Suprapubic skin (tissue), 4 donors: ENCODE results near the gene FCRL4. TPM values are rescaled to one million over a fixed set of nuclear protein-coding genes. Genes with fewer than 3 reads are reported as not detected.

ENCODE experiments used
- DNase-seq, 2 donors: peaks; one replicate each; pipeline ENCODE4 v3.0.0-alpha.2; 2019; ENCODE audit warnings: low spot score in 2 of 2
- H3K27ac ChIP-seq: fragments of 200-600 bp; sonication (generic); one replicate; pipeline ENCODE4 v1.5.1; 2019
- H3K27me3 ChIP-seq: fragments of 200-600 bp; sonication (generic); one replicate; pipeline ENCODE4 v1.5.1; 2019
- H3K36me3 ChIP-seq: fragments of 200-600 bp; sonication (generic); one replicate; pipeline ENCODE4 v1.5.1; 2019
- H3K4me1 ChIP-seq: fragments of 200-600 bp; sonication (generic); one replicate; pipeline ENCODE4 v1.5.1; 2019
- H3K4me3 ChIP-seq: fragments of 200-600 bp; sonication (generic); one replicate; pipeline ENCODE4 v1.5.1; 2019; ENCODE audit warnings: mild to moderate bottlenecking
- H3K9me3 ChIP-seq: fragments of 200-600 bp; sonication (generic); one replicate; pipeline ENCODE4 v1.5.1; 2019
- EP300 ChIP-seq: sonication (generic); formaldehyde crosslinking; IDR thresholded peaks from one replicate; pipeline ENCODE4 v1.6.1; 2017; ENCODE audit warnings: antibody characterized with exemption
- POLR2A ChIP-seq, 2 donors: fragments of 450-650 bp; IDR thresholded peaks; one replicate each; pipeline ENCODE4 v1.6.1; 2017; ENCODE audit warnings: antibody characterized with exemption in 2 of 2, mild to moderate bottlenecking in 2 of 2, moderate library complexity in 2 of 2
- POLR2AphosphoS5 ChIP-seq, 3 donors: sonication (generic); formaldehyde crosslinking; IDR thresholded peaks; one replicate each; pipeline ENCODE4 v1.6.1; 2017; ENCODE audit warnings: antibody characterized with exemption in 3 of 3
- WGBS: methylation state at CpG from one replicate; pipeline ENCODE4 v1.1.5; 2018; 5-methylcytosine and 5-hydroxymethylcytosine counted together
- total RNA-seq, 4 donors: library from RNA; depleted of rRNA; stranded (reverse); fragments of >200 nt; gene quantifications; one replicate each; pipeline ENCODE4 v1.1.0, GENCODE V29; 2016
- TF ChIP-seq, protein P1 (sequence below), 2 donors: fragments of 200-600 bp in 1 of 2; fragments of 450-650 bp in 1 of 2; sonication (generic) in 1 of 2; IDR thresholded peaks; one replicate each; pipeline ENCODE4 v1.5.1; 2016 to 2019; ENCODE audit warnings: antibody characterized with exemption in 2 of 2, mild to moderate bottlenecking in 1 of 2, moderate library complexity in 1 of 2

FCRL4 gene
- total RNA-seq, result not detected

DNA sequence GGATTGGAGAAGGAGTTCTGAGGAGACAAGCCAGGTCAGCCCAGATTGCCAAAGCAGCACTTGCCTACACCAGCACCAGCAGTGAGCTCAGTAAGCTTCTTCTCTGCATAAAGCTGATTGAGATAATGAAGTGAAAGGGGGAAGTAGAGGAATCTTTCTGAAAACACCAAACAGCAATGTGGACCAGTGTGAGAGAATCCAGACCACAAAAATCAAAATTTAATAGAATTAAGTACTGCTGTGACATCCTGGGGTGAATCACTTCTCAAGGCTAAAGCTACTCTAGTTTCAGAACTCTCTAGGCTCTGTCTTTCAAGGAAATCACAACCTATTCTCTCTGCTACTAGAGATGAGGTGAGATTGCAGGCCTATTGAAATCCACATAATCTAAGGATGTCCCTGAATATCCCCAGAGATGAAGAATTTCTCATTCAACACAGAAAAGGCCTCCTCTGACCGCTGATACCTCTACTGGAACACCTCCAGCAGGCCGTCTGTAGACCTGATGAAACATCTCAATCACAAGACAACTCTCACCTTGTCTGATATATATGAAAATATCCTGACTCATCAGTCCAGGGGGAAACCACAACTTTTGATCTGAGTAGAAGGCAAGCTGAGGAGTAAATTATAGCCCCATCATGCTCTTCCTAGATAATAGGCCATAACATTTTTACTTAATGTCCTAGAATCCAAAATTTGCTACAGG, at the start of gene FCRL4:
FCRL4 (minus strand) TSS at position 127 of the 709 bp plus-strand sequence. CDS start 141 bp downstream, outside the sequence.
- Histone ChIP-seq H3K36me3 (no peaks in the 10 kb centered on the region), H3K9me3 (no peaks in the 10 kb centered on the region), H3K27ac (no peak within 1 kb of the TSS), H3K27me3 (peaks cover 6% of the 10 kb centered on the region), H3K4me1 (no peaks in the 10 kb centered on the region), H3K4me3 (no peak within 1 kb of the TSS)
- 73% methylated on average over 2 of the region's 2 CpGs for WGBS
- TF ChIP-seq EP300, result no peak
- TF ChIP-seq, protein P1, sequence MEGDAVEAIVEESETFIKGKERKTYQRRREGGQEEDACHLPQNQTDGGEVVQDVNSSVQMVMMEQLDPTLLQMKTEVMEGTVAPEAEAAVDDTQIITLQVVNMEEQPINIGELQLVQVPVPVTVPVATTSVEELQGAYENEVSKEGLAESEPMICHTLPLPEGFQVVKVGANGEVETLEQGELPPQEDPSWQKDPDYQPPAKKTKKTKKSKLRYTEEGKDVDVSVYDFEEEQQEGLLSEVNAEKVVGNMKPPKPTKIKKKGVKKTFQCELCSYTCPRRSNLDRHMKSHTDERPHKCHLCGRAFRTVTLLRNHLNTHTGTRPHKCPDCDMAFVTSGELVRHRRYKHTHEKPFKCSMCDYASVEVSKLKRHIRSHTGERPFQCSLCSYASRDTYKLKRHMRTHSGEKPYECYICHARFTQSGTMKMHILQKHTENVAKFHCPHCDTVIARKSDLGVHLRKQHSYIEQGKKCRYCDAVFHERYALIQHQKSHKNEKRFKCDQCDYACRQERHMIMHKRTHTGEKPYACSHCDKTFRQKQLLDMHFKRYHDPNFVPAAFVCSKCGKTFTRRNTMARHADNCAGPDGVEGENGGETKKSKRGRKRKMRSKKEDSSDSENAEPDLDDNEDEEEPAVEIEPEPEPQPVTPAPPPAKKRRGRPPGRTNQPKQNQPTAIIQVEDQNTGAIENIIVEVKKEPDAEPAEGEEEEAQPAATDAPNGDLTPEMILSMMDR (IDR thresholded peaks at IDR 0.05), result no peak
- no peak for TF ChIP-seq POLR2AphosphoS5 (IDR thresholded peaks at IDR 0.05)
- TF ChIP-seq POLR2A (IDR thresholded peaks at IDR 0.05), result no peak
- no peak for DNase-seq

DNA sequence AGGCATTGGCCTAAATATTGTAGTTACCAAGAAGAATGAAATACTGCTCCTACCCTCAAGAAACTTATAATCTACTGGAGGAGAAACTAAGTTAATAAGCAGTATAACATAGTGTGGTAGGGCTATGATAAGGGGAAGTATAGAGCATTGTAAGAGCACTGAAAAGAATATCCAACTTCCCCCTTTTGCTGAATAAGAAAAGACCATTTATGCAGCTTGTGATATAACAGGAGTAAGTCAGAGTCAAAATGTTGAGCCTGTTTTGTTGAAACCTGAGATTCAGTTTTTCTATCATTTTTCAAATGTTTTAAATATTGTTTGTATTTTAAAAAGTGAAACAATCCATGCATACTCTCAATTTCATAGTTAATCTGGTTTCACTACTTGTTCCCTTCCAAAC, 48.3 kb upstream of the FCRL4 start:
- no peaks in the 10 kb centered on the region for H3K27me3 ChIP-seq
- DNase-seq, result no peak
- no peak overlapping the region for H3K4me3 ChIP-seq
- H3K4me1 ChIP-seq, result no peaks in the 10 kb centered on the region
- no peaks in the 10 kb centered on the region for H3K36me3 ChIP-seq
- H3K9me3 ChIP-seq, result no peaks in the 10 kb centered on the region
- TF ChIP-seq, protein P1 (IDR thresholded peaks at IDR 0.05), result no peak
- TF ChIP-seq EP300 (no peak), POLR2AphosphoS5 (IDR thresholded peaks at IDR 0.05) (no peak), POLR2A (IDR thresholded peaks at IDR 0.05) (no peak)
- H3K27ac ChIP-seq, result no peak overlapping the region

DNA sequence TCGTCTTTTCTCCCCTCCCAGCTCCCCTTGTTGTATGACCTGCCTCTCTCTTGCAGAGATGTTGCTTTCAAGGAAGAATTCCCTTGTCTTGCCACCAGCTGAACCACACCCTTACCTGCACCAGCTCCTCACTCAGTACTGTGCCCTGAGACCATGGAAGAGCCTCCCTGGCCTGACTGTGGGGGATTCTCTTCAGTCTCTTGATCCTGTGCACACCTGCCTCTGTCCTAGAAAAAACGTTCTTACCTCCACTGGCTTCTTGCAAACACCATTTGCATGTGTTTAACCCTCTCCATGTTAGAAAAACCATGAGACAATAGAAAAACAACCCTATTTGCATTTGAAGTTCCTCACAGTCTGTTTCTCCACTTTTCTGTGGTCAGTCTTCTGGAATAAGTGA, 43.3 kb upstream of the FCRL4 start:
- Histone ChIP-seq H3K4me1 (no peaks in the 10 kb centered on the region), H3K27me3 (no peaks in the 10 kb centered on the region), H3K9me3 (no peaks in the 10 kb centered on the region), H3K27ac (no peak overlapping the region), H3K36me3 (no peaks in the 10 kb centered on the region), H3K4me3 (no peak overlapping the region)
- 32% methylated on average over 2 of the region's 2 CpGs for WGBS
- DNase-seq, result no peak
- TF ChIP-seq EP300 (no peak), POLR2AphosphoS5 (IDR thresholded peaks at IDR 0.05) (no peak), POLR2A (IDR thresholded peaks at IDR 0.05) (no peak)
- TF ChIP-seq, protein P1 (IDR thresholded peaks at IDR 0.05), result no peak

DNA sequence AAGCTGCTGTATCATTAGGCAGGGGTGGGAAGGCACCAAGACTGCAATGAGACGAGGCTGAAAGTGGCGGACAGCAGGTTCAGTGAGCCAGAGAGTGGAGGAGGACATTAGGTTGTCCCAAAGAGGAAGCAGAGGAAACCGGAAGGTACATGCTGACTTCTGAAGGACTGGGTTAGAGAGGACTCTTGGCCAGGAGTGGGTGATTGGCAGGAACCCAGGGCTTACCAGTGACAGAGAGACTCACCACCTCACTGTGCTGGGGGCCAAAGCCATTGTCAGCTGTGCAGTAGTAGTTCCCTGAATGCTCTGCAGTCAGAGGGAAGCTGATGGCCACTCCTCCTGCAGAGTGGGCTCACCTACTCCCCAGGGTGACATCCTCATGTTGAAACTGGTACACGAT, 41.9 kb upstream of the FCRL4 start:
- WGBS, result 62% methylated on average over 4 of the region's 4 CpGs
- TF ChIP-seq EP300, result no peak
- TF ChIP-seq POLR2AphosphoS5 (IDR thresholded peaks at IDR 0.05), result no peak
- no peak for TF ChIP-seq POLR2A (IDR thresholded peaks at IDR 0.05)
- TF ChIP-seq, protein P1 (IDR thresholded peaks at IDR 0.05), result no peak
- H3K4me1 ChIP-seq, result no peaks in the 10 kb centered on the region
- no peaks in the 10 kb centered on the region for H3K9me3 ChIP-seq
- no peaks in the 10 kb centered on the region for H3K27me3 ChIP-seq
- no peak overlapping the region for H3K27ac ChIP-seq
- H3K36me3 ChIP-seq, result no peaks in the 10 kb centered on the region
- no peak for DNase-seq
- H3K4me3 ChIP-seq, result no peak overlapping the region

DNA sequence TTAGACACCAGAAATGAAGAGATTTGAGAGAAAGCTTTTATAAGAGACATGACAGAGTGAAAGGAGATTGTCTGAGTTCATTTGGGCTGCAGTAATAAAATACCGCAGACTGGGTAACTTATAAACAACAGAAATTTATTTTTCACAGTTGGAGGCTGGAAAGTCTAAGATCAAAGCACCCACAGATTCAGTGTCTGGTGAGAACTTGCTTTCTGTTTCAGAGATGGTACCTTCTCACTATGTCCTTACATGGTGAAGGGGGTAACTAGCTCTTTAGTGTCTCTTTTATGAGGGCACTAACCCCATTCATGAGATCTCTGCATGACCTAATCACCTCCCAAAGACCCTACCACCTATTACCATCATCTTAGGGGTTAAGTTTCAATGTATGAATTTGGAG, 30.9 kb upstream of the FCRL4 start:
- no peak for TF ChIP-seq POLR2A (IDR thresholded peaks at IDR 0.05)
- TF ChIP-seq, protein P1 (IDR thresholded peaks at IDR 0.05), result no peak
- no peak for TF ChIP-seq POLR2AphosphoS5 (IDR thresholded peaks at IDR 0.05)
- no peak for TF ChIP-seq EP300
- H3K9me3 ChIP-seq, result no peaks in the 10 kb centered on the region
- H3K4me3 ChIP-seq, result no peak overlapping the region
- no peak overlapping the region for H3K27ac ChIP-seq
- H3K27me3 ChIP-seq, result no peaks in the 10 kb centered on the region
- no peak for DNase-seq
- WGBS, result 88% methylated on average over 1 of the region's 1 CpG
- no peaks in the 10 kb centered on the region for H3K4me1 ChIP-seq
- no peaks in the 10 kb centered on the region for H3K36me3 ChIP-seq
